ENCODE results near the gene SETBP1. TPM values are rescaled to one million over a fixed set of nuclear protein-coding genes. Genes with fewer than 3 reads are reported as not detected.

The SETBP1 gene
- total and polyA plus RNA-seq, 7 experiments from 2014 or later = 0.08 to 12.5 (median 2.5) TPM; not detected in 2

- Histone ChIP-seq H3K4me3 (ENCODE audit: low read length) (no peak overlapping the region), H3K9me3 (ENCODE audit: control insufficient read depth in 2 of 3, low read length in 3 of 3) (no peaks in the 10 kb centered on the region), H3K36me3 (ENCODE audit: control insufficient read depth in 2 of 3, insufficient read depth in 3 of 3, low read length in 3 of 3) (no peaks in the 10 kb centered on the region), H3K27ac (ENCODE audit: low read depth, low read length) (no peak overlapping the region), H3K4me1 (ENCODE audit: control insufficient read depth in 2 of 2, insufficient read depth in 2 of 2, low read length in 2 of 2) (no peaks in the 10 kb centered on the region), H3K27me3 (ENCODE audit: control insufficient read depth in 2 of 2, insufficient read depth in 2 of 2, low read length in 2 of 2) (no peaks in the 10 kb centered on the region)
- intact Hi-C loops (cut with micrococcal nuclease) = no loop called here
- DNase-seq (no peak), ATAC-seq (no peak)
- H3K9me3 Mint-ChIP-seq = no peaks in the 10 kb centered on the region
- peaks cover 0 to 10% (median 0%) of the 10 kb centered on the region in 5 donors for H3K27me3 Mint-ChIP-seq
- no peaks in the 10 kb centered on the region for H3K36me3 Mint-ChIP-seq
- H3K4me3 Mint-ChIP-seq = no peak overlapping the region
- H3K4me1 Mint-ChIP-seq = peaks cover 0 to 5% (median 1%) of the 10 kb centered on the region in 7 donors
- POLR2A ChIA-PET = no interaction called here
- CTCF ChIA-PET = no interaction called here
- no peak overlapping the region for H3K27ac Mint-ChIP-seq
Measured at GRCh38 chr18:44818668-44819403, 138.1 kb downstream of the SETBP1 start.

- Histone ChIP-seq H3K27ac (ENCODE audit: low read depth, low read length) (no peak overlapping the region), H3K27me3 (ENCODE audit: control insufficient read depth in 2 of 2, insufficient read depth in 2 of 2, low read length in 2 of 2) (no peaks in the 10 kb centered on the region), H3K4me3 (ENCODE audit: low read length) (no peak overlapping the region), H3K9me3 (ENCODE audit: control insufficient read depth in 2 of 3, low read length in 3 of 3) (no peaks in the 10 kb centered on the region), H3K4me1 (ENCODE audit: control insufficient read depth in 2 of 2, insufficient read depth in 2 of 2, low read length in 2 of 2) (no peaks in the 10 kb centered on the region), H3K36me3 (ENCODE audit: control insufficient read depth in 2 of 3, insufficient read depth in 3 of 3, low read length in 3 of 3) (no peaks in the 10 kb centered on the region)
- intact Hi-C loops (cut with micrococcal nuclease) = no loop called here
- H3K9me3 Mint-ChIP-seq = no peaks in the 10 kb centered on the region
- peaks cover 0 to 17% (median 0%) of the 10 kb centered on the region in 5 donors for H3K27me3 Mint-ChIP-seq
- DNase-seq (no peak), ATAC-seq (no peak)
- no peak overlapping the region for H3K4me3 Mint-ChIP-seq
- CTCF ChIA-PET = no interaction called here
- H3K27ac Mint-ChIP-seq = no peak overlapping the region
- POLR2A ChIA-PET = no interaction called here
- H3K4me1 Mint-ChIP-seq = peaks cover 0 to 5% (median 3%) of the 10 kb centered on the region in 7 donors
- H3K36me3 Mint-ChIP-seq = no peaks in the 10 kb centered on the region
Measured at GRCh38 chr18:44819944-44820510, 139.3 kb downstream of the SETBP1 start.

GRCh38 chr18:44821924-44822323 lies 141.2 kb downstream of the SETBP1 start:
- Histone ChIP-seq H3K27ac (ENCODE audit: low read depth, low read length) (no peak overlapping the region), H3K36me3 (ENCODE audit: control insufficient read depth in 2 of 3, insufficient read depth in 3 of 3, low read length in 3 of 3) (no peaks in the 10 kb centered on the region), H3K27me3 (ENCODE audit: control insufficient read depth in 2 of 2, insufficient read depth in 2 of 2, low read length in 2 of 2) (no peaks in the 10 kb centered on the region), H3K9me3 (ENCODE audit: control insufficient read depth in 2 of 3, low read length in 3 of 3) (no peaks in the 10 kb centered on the region), H3K4me3 (ENCODE audit: low read length) (no peak overlapping the region), H3K4me1 (ENCODE audit: control insufficient read depth in 2 of 2, insufficient read depth in 2 of 2, low read length in 2 of 2) (no peaks in the 10 kb centered on the region)
- DNase-seq (no peak), ATAC-seq (no peak)
- ChIA-PET POLR2A (no interaction called here), CTCF (no interaction called here)
- peaks cover 0 to 28% (median 4%) of the 10 kb centered on the region in 5 donors for H3K27me3 Mint-ChIP-seq
- H3K4me1 Mint-ChIP-seq = peaks cover 0 to 10% (median 3%) of the 10 kb centered on the region in 7 donors
- H3K4me3 Mint-ChIP-seq = no peak overlapping the region
- intact Hi-C loops (cut with micrococcal nuclease) = no loop called here
- H3K9me3 Mint-ChIP-seq = no peaks in the 10 kb centered on the region
- no peak overlapping the region for H3K27ac Mint-ChIP-seq
- no peaks in the 10 kb centered on the region for H3K36me3 Mint-ChIP-seq

- POLR2A ChIA-PET = no interaction called here
Measured at GRCh38 chr18:44823286-44823685, 142.6 kb downstream of the SETBP1 start.

GRCh38 chr18:44823782-44824181 lies 143.1 kb downstream of the SETBP1 start:
- ATAC-seq (no peak), DNase-seq (no peak)
- H3K9me3 Mint-ChIP-seq = no peaks in the 10 kb centered on the region
- no peak overlapping the region for H3K27ac Mint-ChIP-seq
- no peak overlapping the region for H3K4me3 Mint-ChIP-seq
- Histone ChIP-seq H3K27ac (ENCODE audit: low read depth, low read length) (no peak overlapping the region), H3K27me3 (ENCODE audit: control insufficient read depth in 2 of 2, insufficient read depth in 2 of 2, low read length in 2 of 2) (no peaks in the 10 kb centered on the region), H3K4me3 (ENCODE audit: low read length) (no peak overlapping the region), H3K4me1 (ENCODE audit: control insufficient read depth in 2 of 2, insufficient read depth in 2 of 2, low read length in 2 of 2) (no peaks in the 10 kb centered on the region), H3K9me3 (ENCODE audit: control insufficient read depth in 2 of 3, low read length in 3 of 3) (no peaks in the 10 kb centered on the region), H3K36me3 (ENCODE audit: control insufficient read depth in 2 of 3, insufficient read depth in 3 of 3, low read length in 3 of 3) (no peaks in the 10 kb centered on the region)
- H3K4me1 Mint-ChIP-seq = peaks cover 0 to 10% (median under 1%) of the 10 kb centered on the region in 7 donors
- H3K27me3 Mint-ChIP-seq = peaks cover 0 to 28% (median 4%) of the 10 kb centered on the region in 5 donors
- H3K36me3 Mint-ChIP-seq = peaks cover 0 to 2% (median 0%) of the 10 kb centered on the region in 5 donors
- ChIA-PET POLR2A (no interaction called here), CTCF (no interaction called here)
- intact Hi-C loops (cut with micrococcal nuclease) = no loop called here

More at GRCh38 chr18:44823286-44823685, 142.6 kb downstream of the SETBP1 start:
- no peak overlapping the region for H3K27ac ChIP-seq (ENCODE audit: low read depth, low read length)
- ATAC-seq (no peak), DNase-seq (no peak)
- Mint-ChIP-seq H3K27me3 (peaks cover 0 to 28% (median 4%) of the 10 kb centered on the region in 5 donors), H3K27ac (no peak overlapping the region), H3K9me3 (no peaks in the 10 kb centered on the region), H3K4me3 (no peak overlapping the region), H3K36me3 (peaks cover 0 to 2% (median 0%) of the 10 kb centered on the region in 5 donors), H3K4me1 (peaks cover 0 to 10% (median 3%) of the 10 kb centered on the region in 7 donors)
- H3K27me3 ChIP-seq (ENCODE audit: control insufficient read depth in 2 of 2, insufficient read depth in 2 of 2, low read length in 2 of 2) = no peaks in the 10 kb centered on the region
- intact Hi-C loops (cut with micrococcal nuclease) = no loop called here
- no peaks in the 10 kb centered on the region for H3K36me3 ChIP-seq (ENCODE audit: control insufficient read depth in 2 of 3, insufficient read depth in 3 of 3, low read length in 3 of 3)
- H3K9me3 ChIP-seq (ENCODE audit: control insufficient read depth in 2 of 3, low read length in 3 of 3) = no peaks in the 10 kb centered on the region
- no peaks in the 10 kb centered on the region for H3K4me1 ChIP-seq (ENCODE audit: control insufficient read depth in 2 of 2, insufficient read depth in 2 of 2, low read length in 2 of 2)
- CTCF ChIA-PET = no interaction called here
- H3K4me3 ChIP-seq (ENCODE audit: low read length) = no peak overlapping the region

GRCh38 chr18:44824884-44825283 lies 144.2 kb downstream of the SETBP1 start:
- peaks cover 0 to 10% (median 0%) of the 10 kb centered on the region in 7 donors for H3K4me1 Mint-ChIP-seq
- H3K4me3 Mint-ChIP-seq = no peak overlapping the region
- ChIA-PET POLR2A (no interaction called here), CTCF (no interaction called here)
- Histone ChIP-seq H3K4me3 (ENCODE audit: low read length) (no peak overlapping the region), H3K9me3 (ENCODE audit: control insufficient read depth in 2 of 3, low read length in 3 of 3) (no peaks in the 10 kb centered on the region), H3K36me3 (ENCODE audit: control insufficient read depth in 2 of 3, insufficient read depth in 3 of 3, low read length in 3 of 3) (no peaks in the 10 kb centered on the region), H3K4me1 (ENCODE audit: control insufficient read depth in 2 of 2, insufficient read depth in 2 of 2, low read length in 2 of 2) (no peaks in the 10 kb centered on the region), H3K27me3 (ENCODE audit: control insufficient read depth in 2 of 2, insufficient read depth in 2 of 2, low read length in 2 of 2) (no peaks in the 10 kb centered on the region), H3K27ac (ENCODE audit: low read depth, low read length) (no peak overlapping the region)
- H3K36me3 Mint-ChIP-seq = peaks cover 0 to 2% (median 0%) of the 10 kb centered on the region in 5 donors
- no peak overlapping the region for H3K27ac Mint-ChIP-seq
- intact Hi-C loops (cut with micrococcal nuclease) = no loop called here
- ATAC-seq = no peak
- no peaks in the 10 kb centered on the region for H3K9me3 Mint-ChIP-seq
- DNase-seq = no peak
- peaks cover 0 to 31% (median 4%) of the 10 kb centered on the region in 5 donors for H3K27me3 Mint-ChIP-seq
